AG10803 (cell line): Measurements from ENCODE around the gene SMIM20.
"Not testable (repeated sequence)": the region's sequence is repeated elsewhere in the genome, so short reads cannot be mapped to it uniquely, and the experiment has no call there.

ENCODE experiments used
- DNase-seq: peaks from one replicate; pipeline ENCODE4 v3.0.0; 2010; ENCODE audit warnings: low read depth
- H3K4me3 ChIP-seq: 2 replicates; pipeline ENCODE4 v1.5.1; 2011; ENCODE audit warnings: mild to moderate bottlenecking, low read length, control low read depth
- TF ChIP-seq, protein P1 (sequence below): conservative IDR thresholded peaks from 2 replicates; pipeline ENCODE4 v1.5.1; 2011; ENCODE audit warnings: mild to moderate bottlenecking, low read length, control low read depth, inconsistent platforms

The SMIM20 gene

DNA sequence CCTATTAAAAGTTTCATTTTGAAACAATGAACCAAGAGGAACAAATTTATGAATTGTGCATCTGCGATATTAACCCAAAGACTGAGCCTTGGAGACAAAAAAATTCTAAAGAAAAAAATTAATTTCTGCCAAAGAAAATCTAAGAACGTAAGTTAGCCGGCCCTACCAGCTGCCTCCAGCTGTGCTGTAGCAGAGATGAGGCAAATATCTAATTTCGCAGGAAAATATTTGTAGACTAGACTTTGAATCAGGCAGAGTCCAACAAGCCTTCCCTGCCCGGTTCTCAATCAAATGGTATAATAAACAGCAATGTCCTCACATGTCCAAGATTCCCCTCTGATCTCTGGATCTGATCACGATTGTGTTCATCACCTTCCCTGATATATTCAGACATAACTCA lies 21.2 kb upstream of the SMIM20 start:
- DNase-seq: no peak
- no peak overlapping the region for H3K4me3 ChIP-seq
- TF ChIP-seq, protein P1, sequence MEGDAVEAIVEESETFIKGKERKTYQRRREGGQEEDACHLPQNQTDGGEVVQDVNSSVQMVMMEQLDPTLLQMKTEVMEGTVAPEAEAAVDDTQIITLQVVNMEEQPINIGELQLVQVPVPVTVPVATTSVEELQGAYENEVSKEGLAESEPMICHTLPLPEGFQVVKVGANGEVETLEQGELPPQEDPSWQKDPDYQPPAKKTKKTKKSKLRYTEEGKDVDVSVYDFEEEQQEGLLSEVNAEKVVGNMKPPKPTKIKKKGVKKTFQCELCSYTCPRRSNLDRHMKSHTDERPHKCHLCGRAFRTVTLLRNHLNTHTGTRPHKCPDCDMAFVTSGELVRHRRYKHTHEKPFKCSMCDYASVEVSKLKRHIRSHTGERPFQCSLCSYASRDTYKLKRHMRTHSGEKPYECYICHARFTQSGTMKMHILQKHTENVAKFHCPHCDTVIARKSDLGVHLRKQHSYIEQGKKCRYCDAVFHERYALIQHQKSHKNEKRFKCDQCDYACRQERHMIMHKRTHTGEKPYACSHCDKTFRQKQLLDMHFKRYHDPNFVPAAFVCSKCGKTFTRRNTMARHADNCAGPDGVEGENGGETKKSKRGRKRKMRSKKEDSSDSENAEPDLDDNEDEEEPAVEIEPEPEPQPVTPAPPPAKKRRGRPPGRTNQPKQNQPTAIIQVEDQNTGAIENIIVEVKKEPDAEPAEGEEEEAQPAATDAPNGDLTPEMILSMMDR: no peak

DNA sequence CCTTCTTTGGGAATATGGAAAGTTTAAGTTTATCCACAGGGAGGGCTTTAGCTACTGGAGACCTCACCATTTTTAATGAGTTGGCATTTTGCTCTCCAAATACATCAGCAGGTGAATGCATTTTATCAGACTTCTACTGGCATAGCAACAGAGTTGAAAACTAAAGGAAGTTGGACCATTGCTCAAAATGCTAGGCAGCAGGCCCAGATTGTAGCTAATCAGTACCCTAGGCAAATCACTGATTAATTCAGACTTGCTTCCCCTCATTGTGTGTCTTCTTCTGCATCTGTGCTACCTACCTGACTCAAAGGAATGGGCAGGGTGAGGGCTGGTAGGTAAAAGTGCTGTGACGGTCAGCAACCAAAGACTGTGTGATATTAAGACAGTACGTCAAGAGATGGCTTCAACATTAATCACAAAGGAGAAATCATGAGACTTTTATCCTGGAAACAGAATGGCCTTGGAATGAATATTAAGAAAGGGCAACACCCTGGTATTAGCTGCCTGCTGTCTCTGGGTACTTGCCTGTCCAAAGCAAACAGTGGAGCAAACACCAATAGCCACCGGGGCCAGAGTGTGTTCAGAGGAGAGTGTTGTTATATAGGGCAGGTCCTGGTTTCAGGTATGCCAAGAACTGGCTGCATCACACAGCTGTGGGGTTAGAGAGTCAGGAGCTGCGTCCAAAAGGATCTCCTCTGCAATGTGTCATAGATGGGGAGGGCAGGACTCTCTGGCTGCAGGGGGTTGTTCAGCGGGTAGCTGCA lies 17.1 kb upstream of the SMIM20 start:
- no peak overlapping the region for H3K4me3 ChIP-seq
- DNase-seq: no peak
- TF ChIP-seq, protein P1: no peak

DNA sequence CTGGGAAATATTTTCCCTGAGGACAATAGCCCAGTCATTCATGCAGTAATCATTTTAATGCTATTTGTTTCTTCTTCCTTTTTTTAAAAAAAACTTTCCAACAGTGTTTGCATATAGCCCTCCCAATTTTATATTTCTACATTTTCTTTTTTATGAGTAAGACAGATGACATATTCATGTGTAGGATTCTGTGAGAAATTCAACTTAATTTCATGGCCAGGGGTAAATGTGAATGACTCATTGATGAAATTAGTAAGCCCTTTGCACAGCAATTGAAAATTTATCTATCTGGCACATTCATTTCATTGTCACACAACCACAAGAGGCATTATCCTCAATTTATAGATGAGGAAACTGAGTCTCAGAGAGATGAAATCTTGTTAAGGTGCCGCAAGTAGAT lies 13.7 kb upstream of the SMIM20 start:
- no peak for DNase-seq
- H3K4me3 ChIP-seq: no peak overlapping the region
- TF ChIP-seq, protein P1: no peak

DNA sequence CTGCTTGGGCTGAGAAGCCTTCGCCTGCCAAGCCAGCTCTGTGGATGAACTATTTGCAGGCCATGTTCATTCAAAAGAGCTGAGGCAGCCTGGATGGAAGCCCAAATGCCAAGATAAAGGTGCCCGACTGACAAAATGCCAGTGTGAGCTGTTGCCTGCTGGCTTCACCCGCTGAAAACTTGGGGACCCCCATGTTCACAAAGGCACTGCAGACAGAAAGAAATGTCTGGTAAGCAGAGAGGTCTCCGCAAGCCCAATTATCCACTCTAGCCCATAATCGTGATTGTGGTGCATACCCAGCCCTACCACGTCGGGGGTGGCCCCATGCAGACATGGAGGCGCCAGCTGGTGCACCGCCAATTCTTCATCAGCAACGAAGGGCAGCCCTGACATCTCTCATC lies 13.0 kb upstream of the SMIM20 start:
- TF ChIP-seq, protein P1: no peak
- H3K4me3 ChIP-seq: no peak overlapping the region
- no peak for DNase-seq

DNA sequence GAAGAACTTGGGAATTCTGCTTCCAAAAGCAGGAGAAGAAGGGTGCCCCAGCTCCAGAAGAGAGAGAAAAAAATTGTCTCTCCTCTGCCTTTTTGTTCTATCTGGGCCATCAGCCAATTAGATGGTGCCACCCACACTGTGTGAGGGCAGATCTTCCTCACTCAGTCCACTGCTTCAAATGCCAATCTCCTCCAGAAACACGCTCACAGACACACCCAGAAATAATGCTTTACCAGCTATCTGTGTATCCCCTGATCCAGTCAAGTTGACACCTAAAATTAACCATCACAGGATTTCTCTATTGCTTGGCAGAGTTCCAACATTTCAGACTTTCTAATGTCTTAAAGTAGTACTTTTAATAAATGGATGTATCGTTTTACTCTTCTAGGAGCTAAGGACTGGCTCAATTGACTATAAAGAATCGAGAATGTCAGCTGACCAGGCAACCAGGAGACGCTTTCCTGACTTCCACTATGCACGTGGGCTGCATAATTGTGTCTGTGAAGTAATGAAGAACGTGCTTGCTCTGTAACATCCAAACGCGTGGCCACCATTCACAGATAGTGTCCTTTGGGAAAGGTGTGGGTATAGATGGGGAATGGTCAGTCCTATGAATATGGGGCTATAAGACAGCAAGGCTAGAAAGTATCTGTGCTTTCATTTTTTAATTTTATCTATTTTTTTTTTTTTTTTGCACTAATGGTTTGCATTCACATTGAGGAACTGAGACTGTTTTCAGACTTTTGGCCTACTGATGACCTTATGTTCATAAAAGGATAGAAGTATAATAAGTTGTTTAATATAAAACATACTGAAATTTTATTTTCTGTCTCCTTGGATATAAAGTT lies 9.9 kb upstream of the SMIM20 start:
- TF ChIP-seq, protein P1: no peak
- no peak overlapping the region for H3K4me3 ChIP-seq
- DNase-seq: no peak

DNA sequence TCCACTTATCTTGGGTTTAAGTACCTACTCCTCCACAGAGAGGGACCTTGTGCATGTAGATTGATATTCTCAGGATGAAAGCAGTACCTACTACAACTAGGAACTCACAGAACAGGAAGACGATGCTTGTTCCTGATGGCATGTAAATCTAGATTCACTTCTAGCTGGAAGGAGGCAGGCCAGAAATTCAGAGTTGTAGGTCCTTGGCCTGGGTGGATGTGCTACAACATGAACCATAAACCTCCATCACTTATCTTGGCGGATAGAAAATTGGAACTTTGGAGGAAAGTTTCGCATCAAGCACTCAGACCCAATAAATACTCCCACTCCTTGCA lies 9.3 kb upstream of the SMIM20 start:
- DNase-seq: no peak
- TF ChIP-seq, protein P1: no peak
- no peak overlapping the region for H3K4me3 ChIP-seq

DNA sequence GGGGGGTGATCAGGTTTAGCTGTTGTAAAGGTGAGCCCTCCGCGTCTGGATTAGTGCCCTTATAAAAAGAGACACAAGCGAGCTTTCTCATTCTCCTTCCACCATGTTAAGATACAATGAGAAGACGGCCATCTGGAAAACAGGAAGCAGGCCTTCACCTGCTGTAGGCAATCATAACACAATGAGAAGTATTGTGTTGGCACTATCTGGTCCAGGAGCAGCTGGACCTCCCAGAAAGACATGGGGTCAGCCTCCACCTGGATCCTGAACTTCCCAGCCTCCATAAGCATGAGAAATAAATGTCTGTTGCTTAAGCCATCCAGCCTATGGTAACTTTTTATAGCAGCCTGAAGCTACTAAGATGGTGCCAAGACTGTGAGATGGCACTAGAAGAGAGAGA lies 8.6 kb upstream of the SMIM20 start:
- DNase-seq: no peak
- TF ChIP-seq, protein P1: no peak
- H3K4me3 ChIP-seq: no peak overlapping the region

DNA sequence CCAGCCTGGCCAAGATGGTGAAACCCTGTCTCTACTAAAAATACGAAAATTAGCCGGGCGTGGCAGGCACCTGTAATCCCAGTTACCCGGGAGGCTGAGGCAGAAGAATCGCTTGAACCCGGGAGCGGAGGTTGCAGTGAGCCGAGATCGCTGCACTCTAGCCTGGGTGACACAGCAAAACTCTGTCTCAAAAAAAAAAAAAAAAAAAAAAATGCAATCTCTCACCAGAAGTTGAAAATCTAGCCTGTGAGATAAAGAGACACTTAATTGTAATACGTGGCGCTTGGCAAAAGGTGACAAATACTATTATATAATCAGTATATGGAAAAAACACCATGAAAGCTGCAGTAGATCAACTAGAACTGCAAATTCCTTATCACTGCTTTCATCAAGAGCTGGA lies 7.9 kb upstream of the SMIM20 start:
- not testable (repeated sequence) for DNase-seq, H3K4me3 ChIP-seq
